GM13977 (cell line): Measurements from ENCODE around the gene SYNDIG1.

Experiments
- DNase-seq: peaks from one replicate; pipeline ENCODE4 v3.0.0; 2012; ENCODE audit warnings: low spot score
- CTCF ChIP-seq: IDR thresholded peaks from 2 replicates; pipeline ENCODE4 v1.5.1; 2012; ENCODE audit warnings: mild to moderate bottlenecking, control low read depth; ENCODE audit not compliant: insufficient read depth; ENCODE audit errors: extremely low read depth, missing control alignments
- in situ Hi-C: fragments of 300-500 bp; cut with MboI; formaldehyde crosslinking; loops from one replicate; pipeline ENCODE4 v1.12.0; 2022; ENCODE audit warnings: low sequenced_read_pairs, low pct_unique_long_range_greater_than_20kb, mixed read lengths, inconsistent platforms; ENCODE audit not compliant: unreplicated experiment

SYNDIG1 gene

GRCh38 chr20:24612799-24613775 is 143.7 kb downstream of the SYNDIG1 start:
- no peak for DNase-seq
- in situ Hi-C loops, result no loop called here
- TF ChIP-seq CTCF, result no peak

- no peak for DNase-seq
- in situ Hi-C loops, result no loop called here
- no peak for TF ChIP-seq CTCF
These were observed 144.9 kb downstream of the SYNDIG1 start for GRCh38 chr20:24614341-24614740.

GRCh38 chr20:24615353-24615752 is 145.9 kb downstream of the SYNDIG1 start:
- in situ Hi-C loops, result no loop called here
- no peak for TF ChIP-seq CTCF
- no peak for DNase-seq

DNA sequence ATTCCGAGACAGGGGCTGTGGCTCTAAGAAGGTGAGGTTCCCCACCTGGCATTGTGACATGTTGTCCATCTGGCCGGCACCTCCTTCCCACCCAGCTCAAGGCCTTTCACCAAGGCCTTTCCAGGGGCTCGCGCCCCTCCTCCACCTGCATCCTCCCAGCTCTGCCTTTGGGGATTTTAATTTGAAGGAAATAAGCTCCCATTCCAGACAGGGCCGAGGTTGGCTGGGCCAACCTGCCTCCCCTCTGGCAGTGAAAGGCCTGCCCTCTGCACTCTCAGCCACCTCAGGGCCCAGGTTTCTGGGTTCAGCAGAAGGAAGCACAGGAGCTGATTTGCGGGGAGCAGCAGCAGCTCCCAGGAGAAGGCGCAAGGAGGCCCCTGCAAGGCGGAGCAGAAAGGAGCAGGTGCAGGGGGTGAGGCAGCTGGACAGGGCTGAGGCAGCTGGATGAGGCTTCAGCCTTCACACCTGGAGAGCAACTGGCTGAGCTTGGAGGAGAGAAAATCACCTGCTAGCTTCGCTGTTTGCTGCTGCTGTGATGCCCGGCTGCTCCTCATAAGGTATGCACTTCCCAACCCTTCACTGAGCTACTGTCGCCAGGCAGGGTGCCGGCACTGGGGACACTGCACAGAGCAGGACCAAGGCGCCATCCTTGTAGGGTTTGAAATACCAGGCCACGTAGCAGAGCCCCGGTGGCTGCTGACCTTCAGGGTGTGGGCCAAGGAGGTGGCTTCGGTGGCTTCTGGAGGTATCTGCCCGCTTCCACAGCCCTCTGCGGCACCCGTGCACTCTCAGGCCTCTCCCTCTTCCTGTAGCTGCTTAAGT is 147.0 kb downstream of the SYNDIG1 start:
- in situ Hi-C loops, result no loop called here
- TF ChIP-seq CTCF, result no peak
- DNase-seq, result no peak

DNA sequence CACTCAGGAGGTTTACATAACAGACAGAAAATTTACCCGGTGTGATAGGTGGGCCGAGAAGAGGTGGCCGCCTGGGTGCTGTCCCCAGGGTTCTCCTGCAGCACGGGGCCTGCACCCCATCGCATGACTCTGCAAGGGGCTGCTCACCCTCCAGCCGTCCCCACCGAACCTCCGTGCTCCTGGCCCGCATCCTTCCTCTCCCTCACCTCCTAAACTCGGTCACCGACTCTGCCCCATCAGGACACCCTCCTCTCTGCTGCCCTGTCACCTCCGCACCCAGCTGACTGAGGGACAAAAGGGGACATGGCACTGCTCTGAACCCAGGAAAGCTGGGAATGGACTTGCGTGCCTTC is 147.6 kb downstream of the SYNDIG1 start:
- no peak for DNase-seq
- TF ChIP-seq CTCF, result no peak
- in situ Hi-C loops, result no loop called here

DNA sequence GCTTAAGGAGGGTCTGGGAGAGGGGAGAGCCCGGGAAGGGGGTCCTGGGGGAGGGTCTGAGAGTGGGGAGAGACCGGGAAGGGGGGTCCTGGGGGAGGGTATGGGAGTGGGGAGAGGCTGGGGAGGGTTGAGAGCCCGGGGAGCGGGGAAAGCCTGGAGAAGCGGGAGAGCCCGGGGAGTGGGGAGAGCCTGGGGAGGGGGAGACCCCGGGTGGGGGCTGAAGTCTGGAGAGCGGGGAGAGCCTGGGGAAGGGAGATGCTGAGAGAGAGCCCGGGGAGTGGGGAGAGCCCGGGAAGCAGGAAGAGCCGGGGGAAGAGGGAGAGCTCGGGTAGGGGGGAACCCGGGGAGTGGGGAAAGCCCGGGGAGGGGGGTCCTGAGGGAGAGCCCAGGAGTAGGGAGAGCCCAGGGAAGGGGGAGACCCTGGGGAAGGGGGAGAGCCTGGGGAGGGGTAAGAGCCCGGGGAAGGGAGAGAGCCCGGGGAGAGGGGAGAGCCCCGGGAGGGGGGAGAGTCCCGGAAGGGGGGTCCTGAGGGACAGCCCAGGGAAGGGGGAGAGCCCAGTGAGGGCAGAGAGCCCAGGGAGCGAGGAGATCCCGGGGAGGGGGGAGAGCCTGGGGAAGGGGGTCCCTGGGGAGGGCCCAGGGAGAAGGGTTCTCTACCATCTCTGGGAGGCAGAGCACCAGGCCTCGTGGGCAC is 148.5 kb downstream of the SYNDIG1 start:
- in situ Hi-C loops, result no loop called here
- DNase-seq, result no peak
- TF ChIP-seq CTCF, result no peak
